ENCODE measurements around the gene ANAPC2.

DNA sequence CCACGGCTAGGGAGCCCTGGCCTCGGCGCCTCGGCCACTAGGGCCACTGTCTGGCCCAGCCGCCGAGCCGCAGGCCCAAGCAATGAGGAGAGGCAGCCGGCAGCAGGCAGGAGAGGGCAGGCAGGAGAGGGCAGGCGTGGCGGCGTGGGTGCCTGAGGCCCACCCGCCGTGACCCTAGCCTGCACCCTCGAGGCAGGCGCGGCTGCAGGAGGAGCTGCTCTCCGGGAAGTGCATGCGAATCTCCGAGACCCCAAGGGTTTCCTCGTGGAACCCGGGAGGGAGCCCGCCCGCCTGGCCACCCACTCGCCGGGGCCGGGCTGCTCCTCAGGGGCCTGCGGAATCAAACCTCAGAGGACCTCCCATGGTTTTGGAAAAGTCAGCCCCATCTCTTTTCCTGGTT lies 40.1 kb downstream of the ANAPC2 start:
- TF ChIP-seq, protein P1, sequence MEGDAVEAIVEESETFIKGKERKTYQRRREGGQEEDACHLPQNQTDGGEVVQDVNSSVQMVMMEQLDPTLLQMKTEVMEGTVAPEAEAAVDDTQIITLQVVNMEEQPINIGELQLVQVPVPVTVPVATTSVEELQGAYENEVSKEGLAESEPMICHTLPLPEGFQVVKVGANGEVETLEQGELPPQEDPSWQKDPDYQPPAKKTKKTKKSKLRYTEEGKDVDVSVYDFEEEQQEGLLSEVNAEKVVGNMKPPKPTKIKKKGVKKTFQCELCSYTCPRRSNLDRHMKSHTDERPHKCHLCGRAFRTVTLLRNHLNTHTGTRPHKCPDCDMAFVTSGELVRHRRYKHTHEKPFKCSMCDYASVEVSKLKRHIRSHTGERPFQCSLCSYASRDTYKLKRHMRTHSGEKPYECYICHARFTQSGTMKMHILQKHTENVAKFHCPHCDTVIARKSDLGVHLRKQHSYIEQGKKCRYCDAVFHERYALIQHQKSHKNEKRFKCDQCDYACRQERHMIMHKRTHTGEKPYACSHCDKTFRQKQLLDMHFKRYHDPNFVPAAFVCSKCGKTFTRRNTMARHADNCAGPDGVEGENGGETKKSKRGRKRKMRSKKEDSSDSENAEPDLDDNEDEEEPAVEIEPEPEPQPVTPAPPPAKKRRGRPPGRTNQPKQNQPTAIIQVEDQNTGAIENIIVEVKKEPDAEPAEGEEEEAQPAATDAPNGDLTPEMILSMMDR (IDR thresholded peaks at IDR 0.05; ENCODE audit: low read length) = no peak
- TF ChIP-seq EZH2 (optimal IDR thresholded peaks at IDR 0.05; ENCODE audit: low read depth, low read length) = no peak

All from MM.1S (cell line).